HepG2 (cell line): ENCODE results near the gene PDGFD. TPM values are rescaled to one million over a fixed set of nuclear protein-coding genes. Genes with fewer than 3 reads are reported as not detected.

Source experiments
- ATAC-seq: fragments of 200-7000 bp; cut with Tn5 transposase; 3 replicates; pipeline ENCODE4 v1.9.1; 2020; ENCODE audit warnings: mild to moderate bottlenecking, moderate library complexity
- BruUV-seq: library from RNA; stranded (reverse); fragments of 400-500 nt; replicated peaks from 2 replicates; lab custom pipeline; 2021; lab: Mats Ljungman, UMichigan
- CTCF ChIA-PET: fragments of 300-600 bp; formaldehyde crosslinking; extraction: SDS; loops from one replicate; lab custom pipeline; 2021; ENCODE audit warnings: low total read pairs, inconsistent platforms, low intra/inter-chr PET ratio; lab: Yijun Ruan, JAX
- POLR2A ChIA-PET: fragments of 350-600 bp; sonication (Branson Sonifier 250); formaldehyde crosslinking; loops from one replicate; lab custom pipeline; 2020; ENCODE audit warnings: antibody characterized with exemption, inconsistent platforms; lab: Yijun Ruan, JAX
- DNase-seq: peaks from one replicate; pipeline ENCODE4 v3.0.0-alpha.2; 2015; ENCODE audit warnings: low spot score
- FAIRE-seq: peaks from 3 replicates; lab custom pipeline; 2011; peaks lifted over from hg19 to GRCh38; lab: Jason Lieb, UNC
- H2AFZ ChIP-seq: one replicate; pipeline ENCODE4 v1.6.1; 2011; ENCODE audit warnings: low read length, inconsistent platforms
- H3K27ac ChIP-seq: fragments of 300-600 bp; 3 replicates; pipeline ENCODE4 v1.8.0; 2011; ENCODE audit warnings: mixed run types, mild to moderate bottlenecking, mixed read lengths, low read length, inconsistent platforms; ENCODE audit not compliant: insufficient read depth; ENCODE audit errors: extremely low read length
- H3K27me3 ChIP-seq, 2 experiments: fragments of 200-600 bp in 1 of 2; 2 replicates in 1 of 2; 3 replicates in 1 of 2; pipeline versions ENCODE4 v1.6.0 to v1.8.0; 2011; ENCODE audit warnings: low read length in 2 of 2, mild to moderate bottlenecking in 2 of 2, moderate library complexity in 2 of 2, inconsistent platforms in 1 of 2; ENCODE audit not compliant: insufficient read depth in 2 of 2, control insufficient read depth in 1 of 2
- H3K36me3 ChIP-seq, 2 experiments: fragments of 200-600 bp in 1 of 2; replicated peaks in 1 of 2; 2 replicates in 1 of 2; 3 replicates in 1 of 2; pipeline versions ENCODE4 v1.5.1 to v1.8.0; 2011; ENCODE audit warnings: low read length in 2 of 2, inconsistent platforms in 1 of 2; ENCODE audit not compliant: insufficient read depth in 2 of 2, control insufficient read depth in 1 of 2
- H3K4me1 ChIP-seq: 2 replicates; pipeline ENCODE4 v1.5.1; 2012; ENCODE audit warnings: low read length, inconsistent platforms; ENCODE audit not compliant: insufficient read depth
- H3K4me2 ChIP-seq: 2 replicates; pipeline ENCODE4 v1.6.0; 2011; ENCODE audit warnings: low read depth, low read length, inconsistent platforms
- H3K4me3 ChIP-seq, 3 experiments: fragments of 200-600 bp in 1 of 3; sonication (generic), shearing (Covaris generic) in 1 of 3; replicated peaks in 1 of 3; 2 replicates each; pipeline ENCODE4 v1.5.1; 2011 to 2016; ENCODE audit warnings: low read length in 3 of 3, inconsistent platforms in 2 of 3, low read depth in 2 of 3, mild to moderate bottlenecking in 2 of 3, control low read depth in 1 of 3, mixed read lengths in 1 of 3; ENCODE audit not compliant: insufficient read depth in 1 of 3
- H3K79me2 ChIP-seq: one replicate; pipeline ENCODE4 v1.6.1; 2011; ENCODE audit warnings: low read length, inconsistent platforms; ENCODE audit not compliant: insufficient read depth
- H3K9ac ChIP-seq: 2 replicates; pipeline ENCODE4 v1.6.0; 2011; ENCODE audit warnings: mild to moderate bottlenecking, low read depth, low read length, inconsistent platforms; ENCODE audit not compliant: insufficient read depth
- H3K9me3 ChIP-seq: 2 replicates; pipeline ENCODE4 v1.5.1; 2012; ENCODE audit warnings: mild to moderate bottlenecking, low read length
- H4K20me1 ChIP-seq: 2 replicates; pipeline ENCODE4 v1.6.0; 2011; ENCODE audit warnings: inconsistent platforms, mild to moderate bottlenecking, low read length, moderate library complexity; ENCODE audit not compliant: insufficient read depth
- CBX2 ChIP-seq, 2 experiments: fragments of 200-600 bp in 1 of 2; sonication (generic); formaldehyde crosslinking in 1 of 2; IDR thresholded peaks; 2 replicates each; pipeline versions ENCODE4 v1.7.0 to v1.8.1; 2018 to 2022; ENCODE audit warnings: low read depth in 2 of 2, low read length in 1 of 2, mild to moderate bottlenecking in 1 of 2, missing genetic modification reagents in 1 of 2
- CBX5 ChIP-seq: sonication (generic); formaldehyde crosslinking; IDR thresholded peaks from 2 replicates; pipeline ENCODE4 v1.4.0; 2020; ENCODE audit warnings: missing genetic modification reagents, borderline replicate concordance
- ELF1 ChIP-seq: sonication (generic); formaldehyde crosslinking; IDR thresholded peaks from 2 replicates; pipeline ENCODE4 v1.4.0; 2020; ENCODE audit warnings: missing genetic modification reagents
- MAFK ChIP-seq, 2 experiments: IDR thresholded peaks in 1 of 2; conservative IDR thresholded peaks in 1 of 2; 2 replicates each; pipeline ENCODE4 v1.6.1; 2011; ENCODE audit warnings: improper control_type of control experiment in 2 of 2, low read length in 2 of 2
- MTF1 ChIP-seq: sonication (generic); formaldehyde crosslinking; IDR thresholded peaks from 2 replicates; pipeline ENCODE4 v1.5.0; 2020; ENCODE audit warnings: missing genetic modification reagents
- ZFP1 ChIP-seq: IDR thresholded peaks from 2 replicates; pipeline ENCODE4 v1.6.1; 2016
- ZNF20 ChIP-seq: sonication (generic); formaldehyde crosslinking; IDR thresholded peaks from 2 replicates; pipeline ENCODE4 v1.4.0; 2020; ENCODE audit warnings: mild to moderate bottlenecking, moderate library complexity, missing genetic modification reagents
- WGBS: methylation state at CpG from one replicate; pipeline ENCODE4 v1.1.6; 2017; ENCODE audit warnings: low lambda C conversion rate; 5-methylcytosine and 5-hydroxymethylcytosine counted together
- in situ Hi-C: cut with HindIII; loops from 2 replicates; pipeline ENCODE4 v1.10.0; 2017; ENCODE audit warnings: low pct_unique_long_range_greater_than_20kb; ENCODE audit not compliant: extremely low pct_ligation_motif_present
- intact Hi-C: fragments of 100-400 bp; cut with micrococcal nuclease; formaldehyde crosslinking; loops from one replicate; pipeline ENCODE4 v1.10.0; 2022; ENCODE audit not compliant: unreplicated experiment
- polyA plus RNA-seq, 8 experiments: library from polyadenylated mRNA; depleted of rRNA in 3 of 8; stranded (reverse) in 7 of 8; unstranded in 1 of 8; fragments of >200 nt; fragmentation: Illumina TruSeq in 4 of 8; extraction: Trizol in 4 of 8; gene quantifications; 2 replicates each; pipeline versions ENCODE4 v1.2.1 to v1.2.3, GENCODE V29; 2011 to 2016; ENCODE audit warnings: low read depth in 4 of 8, missing spikeins in 1 of 8, mixed read lengths in 1 of 8; ENCODE audit not compliant: insufficient read depth in 1 of 8
- total RNA-seq, 5 experiments: library from RNA; depleted of rRNA; stranded (reverse); fragments of >200 nt; fragmentation: Illumina TruSeq; extraction: Trizol; gene quantifications; 2 replicates each; pipeline ENCODE4 v1.2.3, GENCODE V29; 2016; ENCODE audit warnings: low read depth in 1 of 5

PDGFD gene
- total and polyA plus RNA-seq, 2 of the 13 experiments (the other 11 are each of a cell fraction or from before 2014, with no cell fraction given): 0.09 to 0.29 TPM

- CTCF ChIA-PET: no interaction called here
- no peak for DNase-seq
These were observed 106.0 kb downstream of the PDGFD start for GRCh38 chr11:104057908-104058307.

GRCh38 chr11:104055596-104055995, 108.4 kb downstream of the PDGFD start:
- DNase-seq (no peak), ATAC-seq (no peak), FAIRE-seq (no peak)
- H3K4me1 ChIP-seq: no peaks in the 10 kb centered on the region
- in situ Hi-C loops (no loop called here), intact Hi-C loops (no loop called here)
- BruUV-seq: no TSS peak
- no peak overlapping the region for H2AFZ ChIP-seq
- H3K4me3 ChIP-seq: no peak overlapping the region
- H3K79me2 ChIP-seq: no peaks in the 10 kb centered on the region
- H3K9me3 ChIP-seq: no peaks in the 10 kb centered on the region
- H3K27ac ChIP-seq: no peak overlapping the region
- ChIA-PET CTCF (no interaction called here), POLR2A (no interaction called here)
- TF ChIP-seq ELF1 (CRISPR knock-in tag) (no peak), ZNF20 (no peak), ZFP1 (CRISPR knock-in tag) (no peak), MAFK (conservative IDR thresholded peaks at IDR 0.05 in 1 of 2, IDR thresholded peaks at IDR 0.05 in 1 of 2; ENCODE audit: low read length in 2 of 2) (peak in 1 of 2 experiments; percentile 50; a peak in 2 of 4 replicates), CBX2 (IDR thresholded peaks at IDR 0.05; ENCODE audit: low read depth, low read length) (no peak), CBX2 (CRISPR knock-in tag; IDR thresholded peaks at IDR 0.05; ENCODE audit: low read depth) (no peak), CBX5 (no peak)
- no peaks in the 10 kb centered on the region for H3K36me3 ChIP-seq
- whole genome bisulfite sequencing: 2% methylated on average over 1 of the region's 1 CpG
- no peaks in the 10 kb centered on the region for H3K27me3 ChIP-seq
- H4K20me1 ChIP-seq: no peaks in the 10 kb centered on the region
- H3K4me2 ChIP-seq: no peak overlapping the region
- no peak overlapping the region for H3K9ac ChIP-seq

More at GRCh38 chr11:104057908-104058307, 106.0 kb downstream of the PDGFD start:
- POLR2A ChIA-PET: no interaction called here
- Histone ChIP-seq H3K4me2 (no peak overlapping the region), H3K4me3 (no peak overlapping the region), H3K4me1 (no peaks in the 10 kb centered on the region), H3K27me3 (no peaks in the 10 kb centered on the region), H3K79me2 (no peaks in the 10 kb centered on the region), H3K9ac (no peak overlapping the region), H3K27ac (no peak overlapping the region), H2AFZ (no peak overlapping the region), H3K36me3 (no peaks in the 10 kb centered on the region), H3K9me3 (no peaks in the 10 kb centered on the region), H4K20me1 (no peaks in the 10 kb centered on the region)
- FAIRE-seq: no peak
- BruUV-seq: no TSS peak
- ATAC-seq: no peak
- intact Hi-C loops: no loop called here
- WGBS: 18% methylated on average over 5 of the region's 5 CpGs
- in situ Hi-C loops: no loop called here
- TF ChIP-seq MTF1 (CRISPR knock-in tag): no peak
- peak in 1 of 2 experiments; percentile 53; a peak in 2 of 4 replicates for TF ChIP-seq MAFK (conservative IDR thresholded peaks at IDR 0.05 in 1 of 2, IDR thresholded peaks at IDR 0.05 in 1 of 2; ENCODE audit: low read length in 2 of 2)
- TF ChIP-seq, all 625 proteins: peak for 1
